GM19238 (cell line): ENCODE data around the gene APOC1.

Experiments
- DNase-seq: peaks from one replicate; pipeline ENCODE4 v3.0.0; 2011; ENCODE audit warnings: low spot score; ENCODE audit not compliant: insufficient read length

APOC1 gene

GRCh38 chr19:44955505-44956439 is 41.4 kb downstream of the APOC1 start:
- DNase-seq, result no peak

GRCh38 chr19:44957526-44957925 is 43.1 kb downstream of the APOC1 start:
- DNase-seq, result no peak

- DNase-seq, result no peak
These were observed 43.7 kb downstream of the APOC1 start for GRCh38 chr19:44958090-44958489.

GRCh38 chr19:44959691-44960090 is 45.3 kb downstream of the APOC1 start:
- DNase-seq, result no peak

GRCh38 chr19:44960906-44961728 is 46.7 kb downstream of the APOC1 start:
- no peak for DNase-seq

- DNase-seq, result no peak
These were observed 47.4 kb downstream of the APOC1 start for GRCh38 chr19:44961821-44962220.

GRCh38 chr19:44968118-44968517 is 53.7 kb downstream of the APOC1 start:
- DNase-seq, result no peak

GRCh38 chr19:44968670-44969069 is 54.3 kb downstream of the APOC1 start:
- no peak for DNase-seq
